ENCODE measurements around the gene ELF5. TPM values are rescaled to one million over a fixed set of nuclear protein-coding genes. Genes with fewer than 3 reads are reported as not detected.

Gene ELF5
- total and polyA plus RNA-seq, 8 donors = 0.09 to 0.46 (median 0.14) TPM; not detected in 2

DNA sequence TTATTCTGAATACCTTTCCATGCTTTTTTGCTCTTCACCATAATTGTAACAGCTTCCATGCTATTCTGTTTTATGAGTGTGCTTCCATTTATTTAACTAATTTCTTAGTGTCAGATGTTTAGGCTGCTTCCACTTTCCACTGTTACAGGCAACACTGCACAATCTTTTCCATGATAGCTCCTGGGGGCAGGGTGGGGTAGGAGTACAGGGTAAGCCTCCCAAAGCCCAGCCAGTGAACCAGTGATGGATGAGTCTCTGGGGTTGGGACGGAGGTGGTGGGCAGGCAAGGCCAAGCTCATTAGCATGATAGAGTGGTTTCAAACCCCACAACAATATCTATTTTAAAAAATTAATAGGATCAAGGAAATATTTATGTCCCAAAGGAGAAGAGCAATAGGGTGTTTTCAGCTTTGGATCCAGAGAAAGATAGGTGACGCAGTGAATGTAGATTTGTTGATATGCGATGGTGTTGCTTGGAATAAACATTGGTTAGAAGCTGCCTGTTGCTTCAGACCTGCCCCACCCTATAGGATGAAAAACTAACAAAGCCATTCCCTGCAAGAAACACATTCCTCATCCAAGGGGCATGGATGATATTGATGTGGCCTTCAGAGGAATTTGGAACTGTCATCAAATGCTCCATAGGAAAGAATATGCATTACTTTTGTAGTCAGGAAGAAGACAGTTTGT is 17.1 kb upstream of the ELF5 start:
- TF ChIP-seq, protein P1, sequence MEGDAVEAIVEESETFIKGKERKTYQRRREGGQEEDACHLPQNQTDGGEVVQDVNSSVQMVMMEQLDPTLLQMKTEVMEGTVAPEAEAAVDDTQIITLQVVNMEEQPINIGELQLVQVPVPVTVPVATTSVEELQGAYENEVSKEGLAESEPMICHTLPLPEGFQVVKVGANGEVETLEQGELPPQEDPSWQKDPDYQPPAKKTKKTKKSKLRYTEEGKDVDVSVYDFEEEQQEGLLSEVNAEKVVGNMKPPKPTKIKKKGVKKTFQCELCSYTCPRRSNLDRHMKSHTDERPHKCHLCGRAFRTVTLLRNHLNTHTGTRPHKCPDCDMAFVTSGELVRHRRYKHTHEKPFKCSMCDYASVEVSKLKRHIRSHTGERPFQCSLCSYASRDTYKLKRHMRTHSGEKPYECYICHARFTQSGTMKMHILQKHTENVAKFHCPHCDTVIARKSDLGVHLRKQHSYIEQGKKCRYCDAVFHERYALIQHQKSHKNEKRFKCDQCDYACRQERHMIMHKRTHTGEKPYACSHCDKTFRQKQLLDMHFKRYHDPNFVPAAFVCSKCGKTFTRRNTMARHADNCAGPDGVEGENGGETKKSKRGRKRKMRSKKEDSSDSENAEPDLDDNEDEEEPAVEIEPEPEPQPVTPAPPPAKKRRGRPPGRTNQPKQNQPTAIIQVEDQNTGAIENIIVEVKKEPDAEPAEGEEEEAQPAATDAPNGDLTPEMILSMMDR (IDR thresholded peaks at IDR 0.05) = no peak
- H3K4me3 ChIP-seq = no peak overlapping the region
- H3K36me3 ChIP-seq = no peaks in the 10 kb centered on the region
- H3K4me1 ChIP-seq = no peaks in the 10 kb centered on the region
- 72 to 93% methylated on average over 3 of the region's 3 CpGs for WGBS, 2 donors
- intact Hi-C loops (cut with DNase I) = no loop called here
- H3K27me3 ChIP-seq = no peaks in the 10 kb centered on the region
- ATAC-seq (no peak), FAIRE-seq (no peak), DNase-seq (no peak)
- no peak overlapping the region for H3K27ac ChIP-seq
- H3K9me3 ChIP-seq = no peaks in the 10 kb centered on the region

DNA sequence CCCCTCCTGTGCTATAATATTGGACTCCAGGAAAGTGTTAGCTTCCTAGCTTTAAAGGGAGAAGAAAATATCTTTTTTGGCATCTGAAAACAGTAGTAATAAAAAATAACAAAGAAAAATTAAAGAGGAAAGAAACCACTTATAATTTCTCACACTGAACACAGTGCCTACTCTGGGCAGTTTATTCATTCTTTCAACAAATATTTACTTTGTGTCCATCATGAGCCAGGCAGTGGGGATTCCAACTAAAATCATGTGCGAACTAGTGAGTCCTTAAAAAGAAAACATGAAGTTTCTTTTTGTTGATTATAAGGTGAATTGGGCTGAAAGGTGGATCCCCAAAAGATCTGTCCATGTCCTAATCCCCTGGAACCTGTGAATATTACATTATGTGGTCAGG is 16.0 kb upstream of the ELF5 start:
- intact Hi-C loops (cut with DNase I) = no loop called here

DNA sequence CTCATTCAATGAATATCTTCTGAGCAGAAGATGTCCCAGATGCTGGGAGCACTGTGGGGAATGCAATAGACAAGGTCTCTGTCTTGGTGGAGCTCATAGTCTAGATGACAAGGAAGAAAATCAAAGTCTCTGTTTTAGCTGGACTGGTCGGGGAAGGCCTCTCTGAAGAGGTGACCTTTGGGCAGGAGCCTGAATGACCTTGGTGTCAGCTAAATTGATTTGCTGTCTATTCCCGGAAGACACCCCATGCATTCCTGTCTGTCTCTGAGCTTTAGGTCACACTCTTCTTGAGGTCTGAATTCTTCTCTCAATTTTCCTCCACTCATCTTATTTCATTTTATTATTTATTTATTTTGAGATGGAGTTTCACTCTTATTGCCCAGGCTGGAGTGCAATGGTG is 14.5 kb upstream of the ELF5 start:
- no peak for ATAC-seq
- TF ChIP-seq, protein P1 (IDR thresholded peaks at IDR 0.05) = no peak
- no peak overlapping the region for H3K27ac ChIP-seq
- intact Hi-C loops (cut with DNase I) = no loop called here
- H3K4me3 ChIP-seq = no peak overlapping the region
- no peak for DNase-seq
- no peaks in the 10 kb centered on the region for H3K27me3 ChIP-seq
- FAIRE-seq = no peak
- WGBS, 2 donors = 80 to 87% methylated on average over 2 of the region's 2 CpGs
- H3K9me3 ChIP-seq = no peaks in the 10 kb centered on the region
- no peaks in the 10 kb centered on the region for H3K4me1 ChIP-seq
- H3K36me3 ChIP-seq = no peaks in the 10 kb centered on the region

More for the DNA sequence above, 16.0 kb upstream of the ELF5 start:
- Histone ChIP-seq H3K4me3 (no peak overlapping the region), H3K27ac (no peak overlapping the region), H3K36me3 (no peaks in the 10 kb centered on the region), H3K9me3 (no peaks in the 10 kb centered on the region), H3K27me3 (no peaks in the 10 kb centered on the region), H3K4me1 (no peaks in the 10 kb centered on the region)
- no peak for ATAC-seq
- DNase-seq = no peak
- 19 to 20% methylated on average over 1 of the region's 1 CpG for WGBS, 2 donors
- TF ChIP-seq, protein P1 (IDR thresholded peaks at IDR 0.05) = no peak
- no peak for FAIRE-seq

DNA sequence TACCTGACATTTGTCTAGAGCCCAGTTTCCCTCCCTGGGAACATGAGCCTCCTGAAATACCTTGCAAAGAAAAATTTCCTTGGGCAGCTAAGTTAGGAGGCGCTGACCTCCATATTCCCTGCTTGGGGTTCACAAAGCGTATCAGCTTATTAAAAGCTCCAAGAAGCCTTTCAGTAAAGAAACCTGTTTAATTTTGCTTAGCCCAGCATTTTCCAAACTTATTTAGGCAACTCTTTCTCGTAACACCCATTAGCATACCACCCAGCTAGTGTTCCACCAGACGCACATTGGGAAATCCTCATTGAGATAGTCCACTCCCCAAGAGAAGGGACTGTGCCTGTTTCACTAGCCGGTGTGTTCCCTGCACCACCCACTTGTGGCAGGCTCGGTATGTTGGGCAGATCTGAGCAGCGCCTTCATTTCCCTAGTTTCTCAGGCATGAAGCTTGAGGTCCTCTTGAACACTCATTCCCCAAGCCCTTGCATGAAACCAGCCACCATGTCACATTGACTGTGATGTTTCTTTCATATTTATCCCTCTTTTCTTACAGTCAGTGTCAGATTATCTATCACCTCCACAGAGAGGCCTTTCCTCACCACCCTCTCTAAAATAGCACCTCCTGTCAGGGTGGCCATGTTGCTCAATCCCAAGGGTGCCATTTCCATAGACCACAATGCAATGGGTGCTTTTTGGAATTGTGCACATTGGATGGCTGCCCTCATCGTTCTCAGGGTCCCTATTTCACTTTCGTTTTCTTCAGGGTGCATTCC is 12.5 kb upstream of the ELF5 start:
- Histone ChIP-seq H3K27ac (no peak overlapping the region), H3K9me3 (no peaks in the 10 kb centered on the region), H3K27me3 (no peaks in the 10 kb centered on the region), H3K36me3 (no peaks in the 10 kb centered on the region), H3K4me1 (no peaks in the 10 kb centered on the region), H3K4me3 (no peak overlapping the region)
- ATAC-seq = no peak
- TF ChIP-seq, protein P1 (IDR thresholded peaks at IDR 0.05) = no peak
- FAIRE-seq = no peak
- no peak for DNase-seq
- intact Hi-C loops (cut with DNase I) = no loop called here
- WGBS, 2 donors = 80 to 85% methylated on average over 9 of the region's 9 CpGs

DNA sequence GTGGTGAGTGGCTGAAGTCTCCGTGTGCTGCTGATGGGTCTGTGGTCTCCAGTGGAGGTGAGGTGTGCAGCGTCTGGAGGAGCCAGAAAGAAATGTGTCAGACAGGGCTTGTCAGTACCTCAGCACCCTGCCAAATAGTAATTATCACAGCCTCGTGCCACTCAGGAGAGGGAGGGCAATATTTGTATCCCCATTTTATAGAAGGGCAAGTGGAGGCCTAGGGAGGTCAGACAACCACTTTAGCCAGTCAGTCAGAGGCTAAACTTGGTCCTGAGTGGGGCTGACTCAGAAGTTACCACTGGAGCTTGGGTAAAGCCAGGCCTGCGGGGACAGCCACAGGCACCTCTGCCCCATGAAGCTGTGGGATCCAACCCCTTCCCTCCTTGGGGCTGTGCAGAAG is 11.5 kb upstream of the ELF5 start:
- intact Hi-C loops (cut with DNase I) = no loop called here
- Histone ChIP-seq H3K27me3 (no peaks in the 10 kb centered on the region), H3K9me3 (no peaks in the 10 kb centered on the region), H3K36me3 (no peaks in the 10 kb centered on the region), H3K4me1 (no peaks in the 10 kb centered on the region), H3K4me3 (no peak overlapping the region), H3K27ac (no peak overlapping the region)
- FAIRE-seq = no peak
- TF ChIP-seq, protein P1 (IDR thresholded peaks at IDR 0.05) = no peak
- ATAC-seq = no peak
- no peak for DNase-seq
- WGBS, 2 donors = 77 to 79% methylated on average over 4 of the region's 4 CpGs

Measured in pancreas (tissue), 10 donors.